HG02840 (cell line): ENCODE data around the gene LDLRAD3.

Source experiments
- ATAC-seq: cut with Tn5 transposase; IDR thresholded peaks from one replicate; pipeline ENCODE4 v1.9.1; 2021; ENCODE audit warnings: mild to moderate bottlenecking, moderate library complexity, moderate number of reproducible peaks; ENCODE audit not compliant: unreplicated experiment, low FRiP score

Gene LDLRAD3

GRCh38 chr11:36251823-36252222, 308.0 kb downstream of the LDLRAD3 start:
- no peak for ATAC-seq

- no peak for ATAC-seq
Observed at GRCh38 chr11:36253238-36253637, 309.4 kb downstream of the LDLRAD3 start.

GRCh38 chr11:36254713-36255112, 310.9 kb downstream of the LDLRAD3 start:
- no peak for ATAC-seq

- no peak for ATAC-seq
Observed at GRCh38 chr11:36257351-36257750, 313.5 kb downstream of the LDLRAD3 start.

- ATAC-seq = no peak
Observed at GRCh38 chr11:36258730-36259360, 315.0 kb downstream of the LDLRAD3 start.

GRCh38 chr11:36261094-36261493, 317.2 kb downstream of the LDLRAD3 start:
- no peak for ATAC-seq

GRCh38 chr11:36264011-36264972, 320.4 kb downstream of the LDLRAD3 start:
- no peak for ATAC-seq

- no peak for ATAC-seq
Observed at GRCh38 chr11:36264973-36265344, 321.1 kb downstream of the LDLRAD3 start.

- ATAC-seq = no peak
Observed at GRCh38 chr11:36265793-36266628, 322.1 kb downstream of the LDLRAD3 start.

GRCh38 chr11:36266767-36267166, 322.9 kb downstream of the LDLRAD3 start:
- no peak for ATAC-seq

- no peak for ATAC-seq
Observed at GRCh38 chr11:36268337-36268985, 324.6 kb downstream of the LDLRAD3 start.

GRCh38 chr11:36270701-36271100, 326.8 kb downstream of the LDLRAD3 start:
- no peak for ATAC-seq

GRCh38 chr11:36271794-36272407, 328.0 kb downstream of the LDLRAD3 start:
- ATAC-seq = no peak

GRCh38 chr11:36273110-36273509, 329.2 kb downstream of the LDLRAD3 start:
- ATAC-seq = no peak

GRCh38 chr11:36274414-36274813, 330.6 kb downstream of the LDLRAD3 start:
- no peak for ATAC-seq

- ATAC-seq = no peak
Observed at GRCh38 chr11:36278531-36279282, 334.8 kb downstream of the LDLRAD3 start.

GRCh38 chr11:36280531-36280930, 336.7 kb downstream of the LDLRAD3 start:
- ATAC-seq = no peak
